ENCODE results near the gene LHX4. TPM values are rescaled to one million over a fixed set of nuclear protein-coding genes. Genes with fewer than 3 reads are reported as not detected.

The LHX4 gene
- total and polyA plus RNA-seq, 2 of the 4 experiments (the other 2 are of a cell fraction): 0.05 to 0.18 TPM

- Histone ChIP-seq H2BK5ac (ENCODE audit: low read depth, low read length, poor library complexity, severe bottlenecking) (no peak overlapping the region), H4K20me1 (ENCODE audit: insufficient read depth, low read length) (peaks cover 12% of the 10 kb centered on the region), H2AK9ac (replicated peaks; ENCODE audit: low read depth, low read length, poor library complexity) (no peak overlapping the region), H3K36me3 (ENCODE audit: control insufficient read depth, insufficient read depth, low read length) (no peaks in the 10 kb centered on the region), H3K4me2 (ENCODE audit: low read depth, low read length) (peak overlapping the region; percentile 84), H3K27ac (ENCODE audit: insufficient read depth, low read length) (no peak overlapping the region), H3K18ac (ENCODE audit: low read depth, low read length) (no peak overlapping the region), H4K5ac (ENCODE audit: low read depth, low read length) (no peak overlapping the region), H3K4me1 (ENCODE audit: control insufficient read depth, insufficient read depth, low read length) (no peaks in the 10 kb centered on the region; the same call in 1 of the 2 replicates), H2BK20ac (ENCODE audit: low read depth, low read length) (no peak overlapping the region), H3K27me3 (ENCODE audit: control insufficient read depth, insufficient read depth, low read length) (peaks cover 78% of the 10 kb centered on the region), H3K4ac (ENCODE audit: low read depth, low read length) (no peak overlapping the region), H2AFZ (replicated peaks; ENCODE audit: low read length, poor library complexity) (peak overlapping the region; percentile 79), H3K9me3 (ENCODE audit: control insufficient read depth, insufficient read depth, low read length) (peaks cover 5% of the 10 kb centered on the region; the same call in 1 of the 2 replicates), H3K79me1 (ENCODE audit: low read depth in 1 of 2, low read length in 2 of 2) (no peaks in the 10 kb centered on the region), H3K9ac (ENCODE audit: low read depth, low read length) (no peak overlapping the region), H3K14ac (replicated peaks; ENCODE audit: low read depth, low read length) (no peak overlapping the region), H3K4me3 (ENCODE audit: insufficient read depth, low read depth, low read length) (peak overlapping the region; percentile 64), H2BK15ac (ENCODE audit: low read depth, low read length) (no peak overlapping the region), H2BK120ac (ENCODE audit: low read depth, low read length) (no peak overlapping the region), H3K23ac (ENCODE audit: low read depth, low read length) (peak overlapping the region; percentile 79; the same call in 1 of the 2 replicates), H2AK5ac (ENCODE audit: low read depth, low read length) (no peak overlapping the region), H3K9me1 (ENCODE audit: insufficient read depth, low read length) (peaks cover 4% of the 10 kb centered on the region; the same call in 1 of the 2 replicates), H3K56ac (ENCODE audit: extremely low read depth, insufficient read depth, low read length) (no peak overlapping the region), H4K91ac (ENCODE audit: insufficient read depth, low read depth, low read length) (no peak overlapping the region), H4K8ac (ENCODE audit: low read depth in 2 of 2, low read length in 2 of 2) (no peak overlapping the region)
- TF ChIP-seq CHD1 (IDR thresholded peaks at IDR 0.05; ENCODE audit: low read depth, low read length): no peak
- no peak for TF ChIP-seq RCOR1 (IDR thresholded peaks at IDR 0.05; ENCODE audit: insufficient replicate concordance, low read length)
- TF ChIP-seq RFX5 (IDR thresholded peaks at IDR 0.05; ENCODE audit: low read depth, low read length): no peak
- TF ChIP-seq MAFK (IDR thresholded peaks at IDR 0.05; ENCODE audit: low read depth, low read length): no peak
- TF ChIP-seq MXI1 (IDR thresholded peaks at IDR 0.05; ENCODE audit: borderline replicate concordance, low read depth, low read length): no peak
- 9% methylated on average over 27 of the region's 57 CpGs; no CpG with 5 or more reads in 1 of the 2 experiments for WGBS, 2 experiments (ENCODE audit: extremely low coverage in 2 of 2, insufficient read length in 1 of 2)
- no TSS peak for BruUV-seq (replicated peaks)
- no peak for DNase-seq
- dilution Hi-C loops (cut with HindIII; ENCODE audit: low sequenced_read_pairs, unreplicated experiment): no loop called here
- CTCF ChIA-PET: no interaction called here
- intact Hi-C loops (cut with micrococcal nuclease): no loop called here
- ATAC-seq (ENCODE audit: low read depth): no peak
- POLR2A ChIA-PET (ENCODE audit: unreplicated experiment): no interaction called here
- in situ Hi-C loops (cut with MboI; ENCODE audit: low sequenced_read_pairs): no loop called here
Measured at GRCh38 chr1:180228648-180229482, 1.2 kb upstream of the LHX4 start.

Data from IMR-90 (cell line).